ENCODE results near the gene KHK.

KHK gene

GRCh38 chr2:27143285-27143684 lies 56.7 kb downstream of the KHK start:
- DNase-seq: no peak
- TF ChIP-seq GATA1 (IDR thresholded peaks at IDR 0.05; ENCODE audit: low read depth, low read length): no peak
- no peak for TF ChIP-seq POLR2A (IDR thresholded peaks at IDR 0.05; ENCODE audit: low read length)

GRCh38 chr2:27145682-27146081 lies 59.1 kb downstream of the KHK start:
- DNase-seq: no peak
- TF ChIP-seq POLR2A (IDR thresholded peaks at IDR 0.05; ENCODE audit: low read length) (no peak), GATA1 (IDR thresholded peaks at IDR 0.05; ENCODE audit: low read depth, low read length) (no peak)

DNA sequence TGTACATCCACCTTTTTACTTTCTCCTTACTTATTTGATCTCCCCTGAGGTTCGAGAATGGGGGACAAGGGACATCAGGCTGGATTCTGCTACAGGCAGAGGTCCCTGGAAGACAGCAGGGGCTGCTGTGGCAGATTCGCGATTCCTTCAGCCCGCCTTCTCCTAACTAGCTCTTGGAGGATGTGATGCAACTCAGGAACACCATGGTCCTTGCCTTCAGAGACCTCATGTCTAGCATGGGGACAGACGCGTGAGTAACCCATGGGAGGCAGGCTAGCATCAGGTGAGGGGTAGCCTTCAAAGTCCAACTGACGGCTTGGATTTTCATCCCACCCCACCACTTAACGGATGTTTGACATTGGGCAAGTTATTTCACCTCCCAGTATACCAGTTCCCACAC lies 61.4 kb downstream of the KHK start:
- no peak for TF ChIP-seq GATA1 (IDR thresholded peaks at IDR 0.05; ENCODE audit: low read depth, low read length)
- TF ChIP-seq POLR2A (IDR thresholded peaks at IDR 0.05; ENCODE audit: low read length): no peak
- no peak for DNase-seq

- TF ChIP-seq GATA1 (IDR thresholded peaks at IDR 0.05; ENCODE audit: low read depth, low read length): no peak
- TF ChIP-seq POLR2A (IDR thresholded peaks at IDR 0.05; ENCODE audit: low read length): no peak
- DNase-seq: no peak
These were observed 62.3 kb downstream of the KHK start, which contains the start of gene TCF23 for GRCh38 chr2:27148801-27149439. Gene TCF23 (plus strand): TSS chr2:27149004. CDS start chr2:27149134, 130 bp downstream.

DNA sequence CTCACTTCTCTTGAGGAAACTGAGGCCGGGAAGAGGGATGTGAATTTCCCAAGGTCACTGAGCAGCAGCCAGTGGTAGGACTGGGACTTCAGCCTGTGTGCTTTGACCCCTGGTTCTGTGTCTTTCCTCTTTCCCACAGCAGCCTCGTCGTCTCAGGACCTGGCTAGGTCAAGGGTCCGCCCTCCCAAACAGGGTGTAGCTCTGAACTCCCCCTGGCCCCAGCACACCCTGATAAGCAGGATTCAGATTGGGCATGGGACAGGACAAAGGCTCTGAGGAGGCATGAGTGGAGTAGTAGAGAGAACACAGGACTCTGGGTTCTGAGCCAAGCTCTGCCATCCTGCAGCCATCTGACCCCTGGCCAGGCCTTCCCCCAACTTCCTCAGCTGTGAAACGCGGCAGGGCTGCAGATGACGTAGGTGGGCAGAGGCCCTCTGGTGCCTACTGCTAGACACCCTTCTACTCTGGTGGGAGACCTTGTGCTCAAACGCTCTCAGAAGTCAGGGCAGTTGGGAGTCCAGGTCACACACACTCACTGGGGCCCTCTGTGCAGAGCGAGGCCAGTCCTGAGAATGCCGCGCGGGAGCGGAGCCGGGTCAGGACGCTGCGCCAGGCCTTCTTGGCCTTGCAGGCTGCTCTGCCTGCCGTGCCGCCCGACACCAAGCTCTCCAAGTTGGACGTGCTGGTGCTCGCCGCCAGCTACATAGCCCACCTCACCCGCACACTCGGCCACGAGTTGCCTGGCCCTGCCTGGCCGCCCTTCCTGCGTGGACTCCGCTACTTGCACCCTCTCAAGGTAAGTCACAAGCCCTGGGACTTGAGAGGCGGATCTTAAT lies 63.2 kb downstream of the KHK start:
- no peak for DNase-seq
- TF ChIP-seq GATA1 (IDR thresholded peaks at IDR 0.05; ENCODE audit: low read depth, low read length) (no peak), POLR2A (IDR thresholded peaks at IDR 0.05; ENCODE audit: low read length) (no peak)

All from erythroblast (primary cell).